ENCODE data around the gene DOCK9.

GRCh38 chr13:98981369-98982080 lies 3.7 kb upstream of the DOCK9 start:
- TF ChIP-seq CTCF (IDR thresholded peaks at IDR 0.05): no peak
- no peak for TF ChIP-seq POLR2A (IDR thresholded peaks at IDR 0.05)

Data from uterus (tissue), 2 donors.